K562 (cell line): ENCODE results near the gene HOMEZ.
"Not testable (repeated sequence)": the region's sequence is repeated elsewhere in the genome, so short reads cannot be mapped to it uniquely, and the experiment has no call there.

Experiments used
- E2F1 ChIP-seq: sonication (generic); formaldehyde crosslinking; IDR thresholded peaks from 2 replicates; pipeline ENCODE4 v1.8.1; 2023; ENCODE audit warnings: mild to moderate bottlenecking, missing genetic modification reagents, moderate library complexity
- FOXK2 ChIP-seq, 2 experiments: fragments of 450-650 bp; IDR thresholded peaks in 1 of 2; conservative IDR thresholded peaks in 1 of 2; 2 replicates each; pipeline ENCODE4 v1.6.1; 2016; ENCODE audit warnings: low read depth in 2 of 2, mild to moderate bottlenecking in 1 of 2
- NR3C1 ChIP-seq: sonication (generic); formaldehyde crosslinking; IDR thresholded peaks from 2 replicates; pipeline ENCODE4 v1.8.1; 2022; ENCODE audit warnings: missing genetic modification reagents
- PTBP1 ChIP-seq: fragments of 200-400 bp; formaldehyde crosslinking; IDR thresholded peaks from 2 replicates; pipeline ENCODE4 v1.6.1; 2017; ENCODE audit warnings: low read depth, low read length
- SETDB1 ChIP-seq: IDR thresholded peaks from one replicate; pipeline ENCODE4 v1.6.1; 2012; ENCODE audit warnings: low read length, control low read depth, inconsistent platforms
- SIN3A ChIP-seq, 2 experiments: fragments of 150-350 bp in 1 of 2; IDR thresholded peaks; 2 replicates each; pipeline ENCODE4 v1.6.1; 2011 to 2016; ENCODE audit warnings: borderline replicate concordance in 2 of 2, low read depth in 2 of 2, low read length in 2 of 2, mild to moderate bottlenecking in 2 of 2, moderate library complexity in 2 of 2; ENCODE audit not compliant: control insufficient read depth in 1 of 2
- ZNF224 ChIP-seq: sonication (generic); formaldehyde crosslinking; IDR thresholded peaks from 2 replicates; pipeline ENCODE4 v1.8.0; 2022; ENCODE audit warnings: mild to moderate bottlenecking, missing genetic modification reagents
- ZNF311 ChIP-seq: fragments of 250-450 bp; sonication (Bioruptor Pico); IDR thresholded peaks from 2 replicates; pipeline ENCODE4 v1.4.0; 2020; ENCODE audit warnings: mild to moderate bottlenecking, moderate library complexity
- ZNF707 ChIP-seq: fragments of 250-450 bp; sonication (Bioruptor Pico); conservative IDR thresholded peaks from 2 replicates; pipeline ENCODE4 v1.8.0; 2022; ENCODE audit warnings: inconsistent platforms, mild to moderate bottlenecking, moderate library complexity
- TF ChIP-seq, protein P1 (sequence below), 2 experiments: IDR thresholded peaks; 2 replicates each; pipeline ENCODE4 v1.6.1; 2012; ENCODE audit warnings: improper control_type of control experiment in 2 of 2, low read depth in 2 of 2, low read length in 2 of 2, borderline replicate concordance in 1 of 2

DNA sequence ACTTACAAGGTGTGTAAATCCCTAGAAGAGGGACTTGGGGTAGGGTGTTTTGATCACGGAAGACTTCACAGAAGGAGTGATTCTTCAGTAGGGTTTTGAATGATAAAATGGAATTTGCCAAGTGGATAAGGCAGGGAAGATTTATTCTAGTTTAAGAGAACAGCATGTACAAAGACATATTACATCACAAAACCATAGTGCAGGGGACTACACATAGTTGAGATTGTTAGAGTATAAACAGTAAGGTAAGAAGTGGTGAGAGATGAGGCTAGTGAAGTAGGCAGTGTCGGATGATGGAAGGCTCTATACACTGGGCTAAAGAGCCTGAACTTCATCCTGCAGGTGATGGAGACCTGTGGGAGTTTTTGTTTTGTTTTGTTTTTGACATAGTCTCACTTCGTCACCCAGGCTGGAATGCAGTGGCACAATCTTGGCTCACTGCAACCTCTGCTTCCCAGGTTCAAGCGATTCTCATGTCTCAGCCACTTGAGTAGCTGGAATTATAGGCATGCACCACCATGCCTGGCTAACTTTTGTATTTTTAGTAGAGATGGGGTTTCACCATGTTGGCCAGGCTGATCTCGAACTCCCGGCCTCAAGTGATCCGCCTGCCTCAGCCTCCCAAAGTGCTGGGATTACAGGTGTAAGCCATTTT, 44.7 kb downstream of the HOMEZ start:
- not testable (repeated sequence) for TF ChIP-seq PTBP1; FOXK2 (conservative IDR thresholded peaks at IDR 0.05 in 1 of 2, IDR thresholded peaks at IDR 0.05 in 1 of 2; ENCODE audit: low read depth in 2 of 2); NR3C1 (CRISPR knock-in tag); ZNF311; ZNF224; SETDB1; ZNF707 (CRISPR knock-in tag); SIN3A (IDR thresholded peaks at IDR 0.05; ENCODE audit: borderline replicate concordance in 2 of 2, control insufficient read depth in 1 of 2, low read depth in 2 of 2, low read length in 2 of 2); E2F1 (CRISPR knock-in tag)
- TF ChIP-seq, protein P1, sequence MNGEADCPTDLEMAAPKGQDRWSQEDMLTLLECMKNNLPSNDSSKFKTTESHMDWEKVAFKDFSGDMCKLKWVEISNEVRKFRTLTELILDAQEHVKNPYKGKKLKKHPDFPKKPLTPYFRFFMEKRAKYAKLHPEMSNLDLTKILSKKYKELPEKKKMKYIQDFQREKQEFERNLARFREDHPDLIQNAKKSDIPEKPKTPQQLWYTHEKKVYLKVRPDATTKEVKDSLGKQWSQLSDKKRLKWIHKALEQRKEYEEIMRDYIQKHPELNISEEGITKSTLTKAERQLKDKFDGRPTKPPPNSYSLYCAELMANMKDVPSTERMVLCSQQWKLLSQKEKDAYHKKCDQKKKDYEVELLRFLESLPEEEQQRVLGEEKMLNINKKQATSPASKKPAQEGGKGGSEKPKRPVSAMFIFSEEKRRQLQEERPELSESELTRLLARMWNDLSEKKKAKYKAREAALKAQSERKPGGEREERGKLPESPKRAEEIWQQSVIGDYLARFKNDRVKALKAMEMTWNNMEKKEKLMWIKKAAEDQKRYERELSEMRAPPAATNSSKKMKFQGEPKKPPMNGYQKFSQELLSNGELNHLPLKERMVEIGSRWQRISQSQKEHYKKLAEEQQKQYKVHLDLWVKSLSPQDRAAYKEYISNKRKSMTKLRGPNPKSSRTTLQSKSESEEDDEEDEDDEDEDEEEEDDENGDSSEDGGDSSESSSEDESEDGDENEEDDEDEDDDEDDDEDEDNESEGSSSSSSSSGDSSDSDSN (IDR thresholded peaks at IDR 0.05; ENCODE audit: borderline replicate concordance in 1 of 2, low read depth in 2 of 2, low read length in 2 of 2): not testable (repeated sequence)
